Measurements from ENCODE around the gene ALX4. TPM values are rescaled to one million over a fixed set of nuclear protein-coding genes. Genes with fewer than 3 reads are reported as not detected.

ALX4 gene
- total and polyA plus RNA-seq, 3 donors from 2014 or later: 0.56 to 1.0 (median 0.58) TPM

- DNase-seq: no peak
- intact Hi-C loops (cut with DNase I; ENCODE audit: low total_unique reads): no loop called here
- no peak for TF ChIP-seq CTCF (IDR thresholded peaks at IDR 0.05)
- no peak for TF ChIP-seq POLR2A (IDR thresholded peaks at IDR 0.05)
- 78 to 88% methylated on average over 6 of the region's 6 CpGs for WGBS, 2 donors
- Histone ChIP-seq H3K4me3 (no peak overlapping the region), H3K27ac (no peak overlapping the region), H3K9me3 (no peaks in the 10 kb centered on the region), H3K36me3 (ENCODE audit: low read depth, missing control alignments) (no peaks in the 10 kb centered on the region), H3K27me3 (no peaks in the 10 kb centered on the region), H3K4me1 (no peaks in the 10 kb centered on the region)
Measured at GRCh38 chr11:44250421-44250820, 59.5 kb downstream of the ALX4 start.

- intact Hi-C loops (cut with DNase I; ENCODE audit: low total_unique reads): no loop called here
- Histone ChIP-seq H3K27me3 (no peaks in the 10 kb centered on the region), H3K9me3 (no peaks in the 10 kb centered on the region), H3K4me1 (peaks cover 13% of the 10 kb centered on the region), H3K27ac (no peak overlapping the region), H3K4me3 (no peak overlapping the region), H3K36me3 (ENCODE audit: low read depth, missing control alignments) (no peaks in the 10 kb centered on the region)
- TF ChIP-seq CTCF (IDR thresholded peaks at IDR 0.05) (no peak), POLR2A (IDR thresholded peaks at IDR 0.05) (no peak)
- 84 to 100% methylated on average over 1 to 2 of the region's 2 CpGs for WGBS, 2 donors
- DNase-seq: no peak
Measured at GRCh38 chr11:44248109-44248508, 61.8 kb downstream of the ALX4 start.

- Histone ChIP-seq H3K36me3 (ENCODE audit: low read depth, missing control alignments) (no peaks in the 10 kb centered on the region), H3K9me3 (no peaks in the 10 kb centered on the region), H3K4me3 (no peak overlapping the region), H3K4me1 (peaks cover 16% of the 10 kb centered on the region), H3K27me3 (no peaks in the 10 kb centered on the region), H3K27ac (no peak overlapping the region)
- 56 to 67% methylated on average over 6 of the region's 6 CpGs for WGBS, 2 donors
- intact Hi-C loops (cut with DNase I; ENCODE audit: low total_unique reads): no loop called here
- TF ChIP-seq POLR2A (IDR thresholded peaks at IDR 0.05): no peak
- no peak for TF ChIP-seq CTCF (IDR thresholded peaks at IDR 0.05)
- DNase-seq: no peak
Measured at GRCh38 chr11:44247508-44247907, 62.4 kb downstream of the ALX4 start.

GRCh38 chr11:44246726-44247125 is 63.2 kb downstream of the ALX4 start:
- TF ChIP-seq POLR2A (IDR thresholded peaks at IDR 0.05) (no peak), CTCF (IDR thresholded peaks at IDR 0.05) (no peak)
- Histone ChIP-seq H3K9me3 (no peaks in the 10 kb centered on the region), H3K4me1 (peaks cover 16% of the 10 kb centered on the region), H3K36me3 (ENCODE audit: low read depth, missing control alignments) (no peaks in the 10 kb centered on the region), H3K4me3 (no peak overlapping the region), H3K27me3 (no peaks in the 10 kb centered on the region), H3K27ac (no peak overlapping the region)
- WGBS, 2 donors: 34 to 45% methylated on average over 4 of the region's 4 CpGs
- intact Hi-C loops (cut with DNase I; ENCODE audit: low total_unique reads): no loop called here
- no peak for DNase-seq

- 92 to 94% methylated on average over 8 of the region's 8 CpGs for WGBS, 2 donors
- TF ChIP-seq POLR2A (IDR thresholded peaks at IDR 0.05) (no peak), CTCF (IDR thresholded peaks at IDR 0.05) (no peak)
- Histone ChIP-seq H3K27me3 (no peaks in the 10 kb centered on the region), H3K4me3 (no peak overlapping the region), H3K36me3 (ENCODE audit: low read depth, missing control alignments) (no peaks in the 10 kb centered on the region), H3K4me1 (peaks cover 16% of the 10 kb centered on the region), H3K9me3 (no peaks in the 10 kb centered on the region), H3K27ac (no peak overlapping the region)
- DNase-seq: no peak
- intact Hi-C loops (cut with DNase I; ENCODE audit: low total_unique reads): no loop called here
Measured at GRCh38 chr11:44244639-44245310, 65.2 kb downstream of the ALX4 start.

All from testis (tissue), 3 donors.